HepG2 (cell line): ENCODE data around the gene NDUFB7. TPM values are rescaled to one million over a fixed set of nuclear protein-coding genes. Genes with fewer than 3 reads are reported as not detected.

Source experiments
- CHD4 ChIP-seq: fragments of 200-600 bp; sonication (generic); IDR thresholded peaks from 2 replicates; pipeline ENCODE4 v1.7.0; 2017; ENCODE audit warnings: mild to moderate bottlenecking, low read length, borderline replicate concordance
- ETV5 ChIP-seq: IDR thresholded peaks from 2 replicates; pipeline ENCODE4 v1.6.1; 2018; ENCODE audit warnings: missing biosample characterization, missing genetic modification reagents, inconsistent platforms, borderline replicate concordance
- FOXP1 ChIP-seq, 2 experiments: fragments of 450-650 bp in 1 of 2; IDR thresholded peaks; 2 replicates each; pipeline ENCODE4 v1.6.1; 2017 to 2018; ENCODE audit warnings: antibody characterized with exemption in 1 of 2
- MXD4 ChIP-seq: IDR thresholded peaks from 2 replicates; pipeline ENCODE4 v1.6.1; 2016; ENCODE audit warnings: mild to moderate bottlenecking, missing biosample characterization, missing genetic modification reagents
- MXI1 ChIP-seq: IDR thresholded peaks from 3 replicates; pipeline ENCODE4 v1.6.1; 2012; ENCODE audit warnings: low read depth, low read length, inconsistent platforms, borderline replicate concordance
- MYC ChIP-seq: sonication (generic); formaldehyde crosslinking; IDR thresholded peaks from 2 replicates; pipeline ENCODE4 v1.9.0; 2021; ENCODE audit warnings: missing genetic modification reagents, borderline replicate concordance
- NFATC3 ChIP-seq: sonication (generic); formaldehyde crosslinking; IDR thresholded peaks from 2 replicates; pipeline ENCODE4 v1.5.1; 2020; ENCODE audit warnings: mild to moderate bottlenecking, missing genetic modification reagents
- SMYD3 ChIP-seq: sonication (generic); formaldehyde crosslinking; IDR thresholded peaks from 2 replicates; pipeline ENCODE4 v1.8.1; 2023; ENCODE audit warnings: mild to moderate bottlenecking, missing genetic modification reagents
- XBP1 ChIP-seq: sonication (generic); formaldehyde crosslinking; IDR thresholded peaks from 2 replicates; pipeline ENCODE4 v1.5.0; 2020; ENCODE audit warnings: missing genetic modification reagents
- ZMYM2 ChIP-seq: sonication (generic); formaldehyde crosslinking; IDR thresholded peaks from 2 replicates; pipeline ENCODE4 v1.8.0; 2022; ENCODE audit warnings: mild to moderate bottlenecking, missing genetic modification reagents
- ZNF263 ChIP-seq: sonication (generic); formaldehyde crosslinking; IDR thresholded peaks from 2 replicates; pipeline ENCODE4 v1.4.0; 2020; ENCODE audit warnings: missing genetic modification reagents
- ZNF432 ChIP-seq: sonication (generic); formaldehyde crosslinking; IDR thresholded peaks from 2 replicates; pipeline ENCODE4 v1.5.0; 2020; ENCODE audit warnings: missing genetic modification reagents, mild to moderate bottlenecking, borderline replicate concordance
- ZSCAN21 ChIP-seq: sonication (generic); formaldehyde crosslinking; IDR thresholded peaks from 2 replicates; pipeline ENCODE4 v1.8.0; 2022; ENCODE audit warnings: mild to moderate bottlenecking, missing genetic modification reagents, moderate library complexity, borderline replicate concordance
- polyA plus RNA-seq, 8 experiments: library from polyadenylated mRNA; depleted of rRNA in 3 of 8; stranded (reverse) in 7 of 8; unstranded in 1 of 8; fragments of >200 nt; fragmentation: Illumina TruSeq in 4 of 8; extraction: Trizol in 4 of 8; gene quantifications; 2 replicates each; pipeline versions ENCODE4 v1.2.1 to v1.2.3, GENCODE V29; 2011 to 2016; ENCODE audit warnings: low read depth in 4 of 8, missing spikeins in 1 of 8, mixed read lengths in 1 of 8; ENCODE audit not compliant: insufficient read depth in 1 of 8
- total RNA-seq, 5 experiments: library from RNA; depleted of rRNA; stranded (reverse); fragments of >200 nt; fragmentation: Illumina TruSeq; extraction: Trizol; gene quantifications; 2 replicates each; pipeline ENCODE4 v1.2.3, GENCODE V29; 2016; ENCODE audit warnings: low read depth in 1 of 5
- TF ChIP-seq, protein P1 (sequence below), 2 experiments: IDR thresholded peaks; 2 replicates each; pipeline ENCODE4 v1.6.1; 2011 to 2012; ENCODE audit warnings: low read length in 2 of 2, borderline replicate concordance in 1 of 2, low read depth in 1 of 2, mild to moderate bottlenecking in 1 of 2, moderate library complexity in 1 of 2
- TF ChIP-seq, protein P2 (sequence below): sonication (generic); formaldehyde crosslinking; IDR thresholded peaks from 2 replicates; pipeline ENCODE4 v1.5.0; 2020; ENCODE audit warnings: mild to moderate bottlenecking, missing genetic modification reagents
- TF ChIP-seq, protein P3 (sequence below): sonication (generic); formaldehyde crosslinking; IDR thresholded peaks from 2 replicates; pipeline ENCODE4 v1.4.0; 2020; ENCODE audit warnings: missing genetic modification reagents, borderline replicate concordance
- TF ChIP-seq, protein P4 (sequence below): sonication (generic); formaldehyde crosslinking; IDR thresholded peaks from 2 replicates; pipeline ENCODE4 v1.8.0; 2022; ENCODE audit warnings: mild to moderate bottlenecking, missing genetic modification reagents; ENCODE audit not compliant: insufficient replicate concordance

NDUFB7 gene
- total and polyA plus RNA-seq, 2 of the 13 experiments (the other 11 are each of a cell fraction or from before 2014, with no cell fraction given), result 156 to 198 TPM

DNA sequence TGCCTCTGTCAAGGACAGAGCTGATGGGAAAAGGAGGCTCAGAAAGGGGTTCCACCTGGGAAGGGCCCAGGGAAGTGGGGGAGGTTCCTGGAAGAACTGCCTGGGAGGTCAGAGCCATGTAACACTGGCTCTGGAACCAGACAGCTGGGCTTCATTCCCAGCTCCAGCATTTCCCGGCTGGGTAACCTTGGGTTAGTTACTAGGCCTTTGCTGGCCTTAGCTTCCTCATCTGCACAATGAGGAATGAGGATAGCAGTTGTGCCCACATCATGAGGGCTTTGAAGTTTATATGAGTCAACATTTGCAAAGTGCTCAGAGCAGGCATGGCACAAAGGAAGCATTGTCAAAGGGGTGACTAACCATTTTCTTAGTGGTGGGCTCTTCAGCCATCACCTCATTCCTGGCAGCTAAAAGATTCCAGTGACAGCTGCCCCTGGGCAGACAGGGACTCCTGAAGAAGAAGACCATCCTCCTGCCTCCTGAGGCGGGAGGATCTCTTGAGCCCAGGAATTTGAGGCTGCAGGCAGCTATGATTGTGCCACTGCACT, 51.9 kb downstream of the NDUFB7 start (continued):
- TF ChIP-seq, protein P1, sequence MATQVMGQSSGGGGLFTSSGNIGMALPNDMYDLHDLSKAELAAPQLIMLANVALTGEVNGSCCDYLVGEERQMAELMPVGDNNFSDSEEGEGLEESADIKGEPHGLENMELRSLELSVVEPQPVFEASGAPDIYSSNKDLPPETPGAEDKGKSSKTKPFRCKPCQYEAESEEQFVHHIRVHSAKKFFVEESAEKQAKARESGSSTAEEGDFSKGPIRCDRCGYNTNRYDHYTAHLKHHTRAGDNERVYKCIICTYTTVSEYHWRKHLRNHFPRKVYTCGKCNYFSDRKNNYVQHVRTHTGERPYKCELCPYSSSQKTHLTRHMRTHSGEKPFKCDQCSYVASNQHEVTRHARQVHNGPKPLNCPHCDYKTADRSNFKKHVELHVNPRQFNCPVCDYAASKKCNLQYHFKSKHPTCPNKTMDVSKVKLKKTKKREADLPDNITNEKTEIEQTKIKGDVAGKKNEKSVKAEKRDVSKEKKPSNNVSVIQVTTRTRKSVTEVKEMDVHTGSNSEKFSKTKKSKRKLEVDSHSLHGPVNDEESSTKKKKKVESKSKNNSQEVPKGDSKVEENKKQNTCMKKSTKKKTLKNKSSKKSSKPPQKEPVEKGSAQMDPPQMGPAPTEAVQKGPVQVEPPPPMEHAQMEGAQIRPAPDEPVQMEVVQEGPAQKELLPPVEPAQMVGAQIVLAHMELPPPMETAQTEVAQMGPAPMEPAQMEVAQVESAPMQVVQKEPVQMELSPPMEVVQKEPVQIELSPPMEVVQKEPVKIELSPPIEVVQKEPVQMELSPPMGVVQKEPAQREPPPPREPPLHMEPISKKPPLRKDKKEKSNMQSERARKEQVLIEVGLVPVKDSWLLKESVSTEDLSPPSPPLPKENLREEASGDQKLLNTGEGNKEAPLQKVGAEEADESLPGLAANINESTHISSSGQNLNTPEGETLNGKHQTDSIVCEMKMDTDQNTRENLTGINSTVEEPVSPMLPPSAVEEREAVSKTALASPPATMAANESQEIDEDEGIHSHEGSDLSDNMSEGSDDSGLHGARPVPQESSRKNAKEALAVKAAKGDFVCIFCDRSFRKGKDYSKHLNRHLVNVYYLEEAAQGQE (IDR thresholded peaks at IDR 0.05; ENCODE audit: borderline replicate concordance in 1 of 2, low read depth in 1 of 2, low read length in 2 of 2), result 0 out of 4 replicates have a peak, but pooled peaks of 1 of the 2 experiments have one; percentile 21
- TF ChIP-seq ETV5 (CRISPR knock-in tag) (peak; percentile 73), MXD4 (peak; percentile 63; the same call in 1 of the 2 replicates), XBP1 (CRISPR knock-in tag) (no peak), NFATC3 (CRISPR knock-in tag) (0 out of 2 replicates have a peak, but pooled peaks have one; percentile 40), ZNF432 (CRISPR knock-in tag) (no peak), ZNF263 (no peak), FOXP1 (IDR thresholded peaks at IDR 0.05) (no peak), FOXP1 (CRISPR knock-in tag; IDR thresholded peaks at IDR 0.05) (peak; percentile 50; the same call in 1 of the 2 replicates), ZMYM2 (CRISPR knock-in tag) (peak; percentile 39), MXI1 (peak; percentile 78; the same call in 1 of the 3 replicates), SMYD3 (CRISPR knock-in tag) (0 out of 2 replicates have a peak, but pooled peaks have one; percentile 61), CHD4 (peak; percentile 91; the same call in 1 of the 2 replicates), MYC (CRISPR knock-in tag) (peak; percentile 35; the same call in 1 of the 2 replicates), ZSCAN21 (CRISPR knock-in tag) (peak; percentile 71; the same call in 1 of the 2 replicates)
- TF ChIP-seq, protein P2, sequence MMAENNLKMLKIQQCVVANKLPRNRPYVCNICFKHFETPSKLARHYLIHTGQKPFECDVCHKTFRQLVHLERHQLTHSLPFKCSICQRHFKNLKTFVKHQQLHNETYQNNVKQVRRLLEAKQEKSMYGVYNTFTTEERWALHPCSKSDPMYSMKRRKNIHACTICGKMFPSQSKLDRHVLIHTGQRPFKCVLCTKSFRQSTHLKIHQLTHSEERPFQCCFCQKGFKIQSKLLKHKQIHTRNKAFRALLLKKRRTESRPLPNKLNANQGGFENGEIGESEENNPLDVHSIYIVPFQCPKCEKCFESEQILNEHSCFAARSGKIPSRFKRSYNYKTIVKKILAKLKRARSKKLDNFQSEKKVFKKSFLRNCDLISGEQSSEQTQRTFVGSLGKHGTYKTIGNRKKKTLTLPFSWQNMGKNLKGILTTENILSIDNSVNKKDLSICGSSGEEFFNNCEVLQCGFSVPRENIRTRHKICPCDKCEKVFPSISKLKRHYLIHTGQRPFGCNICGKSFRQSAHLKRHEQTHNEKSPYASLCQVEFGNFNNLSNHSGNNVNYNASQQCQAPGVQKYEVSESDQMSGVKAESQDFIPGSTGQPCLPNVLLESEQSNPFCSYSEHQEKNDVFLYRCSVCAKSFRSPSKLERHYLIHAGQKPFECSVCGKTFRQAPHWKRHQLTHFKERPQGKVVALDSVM (CRISPR knock-in tag), result peak; percentile 49; the same call in 1 of the 2 replicates
- TF ChIP-seq, protein P3, sequence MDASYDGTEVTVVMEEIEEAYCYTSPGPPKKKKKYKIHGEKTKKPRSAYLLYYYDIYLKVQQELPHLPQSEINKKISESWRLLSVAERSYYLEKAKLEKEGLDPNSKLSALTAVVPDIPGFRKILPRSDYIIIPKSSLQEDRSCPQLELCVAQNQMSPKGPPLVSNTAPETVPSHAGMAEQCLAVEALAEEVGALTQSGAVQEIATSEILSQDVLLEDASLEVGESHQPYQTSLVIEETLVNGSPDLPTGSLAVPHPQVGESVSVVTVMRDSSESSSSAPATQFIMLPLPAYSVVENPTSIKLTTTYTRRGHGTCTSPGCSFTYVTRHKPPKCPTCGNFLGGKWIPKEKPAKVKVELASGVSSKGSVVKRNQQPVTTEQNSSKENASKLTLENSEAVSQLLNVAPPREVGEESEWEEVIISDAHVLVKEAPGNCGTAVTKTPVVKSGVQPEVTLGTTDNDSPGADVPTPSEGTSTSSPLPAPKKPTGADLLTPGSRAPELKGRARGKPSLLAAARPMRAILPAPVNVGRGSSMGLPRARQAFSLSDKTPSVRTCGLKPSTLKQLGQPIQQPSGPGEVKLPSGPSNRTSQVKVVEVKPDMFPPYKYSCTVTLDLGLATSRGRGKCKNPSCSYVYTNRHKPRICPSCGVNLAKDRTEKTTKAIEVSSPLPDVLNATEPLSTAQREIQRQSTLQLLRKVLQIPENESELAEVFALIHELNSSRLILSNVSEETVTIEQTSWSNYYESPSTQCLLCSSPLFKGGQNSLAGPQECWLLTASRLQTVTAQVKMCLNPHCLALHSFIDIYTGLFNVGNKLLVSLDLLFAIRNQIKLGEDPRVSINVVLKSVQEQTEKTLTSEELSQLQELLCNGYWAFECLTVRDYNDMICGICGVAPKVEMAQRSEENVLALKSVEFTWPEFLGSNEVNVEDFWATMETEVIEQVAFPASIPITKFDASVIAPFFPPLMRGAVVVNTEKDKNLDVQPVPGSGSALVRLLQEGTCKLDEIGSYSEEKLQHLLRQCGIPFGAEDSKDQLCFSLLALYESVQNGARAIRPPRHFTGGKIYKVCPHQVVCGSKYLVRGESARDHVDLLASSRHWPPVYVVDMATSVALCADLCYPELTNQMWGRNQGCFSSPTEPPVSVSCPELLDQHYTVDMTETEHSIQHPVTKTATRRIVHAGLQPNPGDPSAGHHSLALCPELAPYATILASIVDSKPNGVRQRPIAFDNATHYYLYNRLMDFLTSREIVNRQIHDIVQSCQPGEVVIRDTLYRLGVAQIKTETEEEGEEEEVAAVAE (CRISPR knock-in tag), result peak; percentile 17; the same call in 1 of the 2 replicates
- TF ChIP-seq, protein P4, sequence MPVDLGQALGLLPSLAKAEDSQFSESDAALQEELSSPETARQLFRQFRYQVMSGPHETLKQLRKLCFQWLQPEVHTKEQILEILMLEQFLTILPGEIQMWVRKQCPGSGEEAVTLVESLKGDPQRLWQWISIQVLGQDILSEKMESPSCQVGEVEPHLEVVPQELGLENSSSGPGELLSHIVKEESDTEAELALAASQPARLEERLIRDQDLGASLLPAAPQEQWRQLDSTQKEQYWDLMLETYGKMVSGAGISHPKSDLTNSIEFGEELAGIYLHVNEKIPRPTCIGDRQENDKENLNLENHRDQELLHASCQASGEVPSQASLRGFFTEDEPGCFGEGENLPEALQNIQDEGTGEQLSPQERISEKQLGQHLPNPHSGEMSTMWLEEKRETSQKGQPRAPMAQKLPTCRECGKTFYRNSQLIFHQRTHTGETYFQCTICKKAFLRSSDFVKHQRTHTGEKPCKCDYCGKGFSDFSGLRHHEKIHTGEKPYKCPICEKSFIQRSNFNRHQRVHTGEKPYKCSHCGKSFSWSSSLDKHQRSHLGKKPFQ (CRISPR knock-in tag), result no peak
